Stimulated activated CD8-positive, alpha-beta memory T cell treated with anti-CD3 and anti-CD28 coated beads, Interleukin-15, amount 100 ng/mL, for 4 hours (primary cell): Measurements from ENCODE around the gene TRAIP.
"Not testable (repeated sequence)": the region's sequence is repeated elsewhere in the genome, so short reads cannot be mapped to it uniquely, and the experiment has no call there.

Experiments
- DNase-seq, 2 donors: peaks; one replicate each; pipeline ENCODE4 v3.0.0-alpha.2; 2020; ENCODE audit warnings: low read depth in 2 of 2

The TRAIP gene

GRCh38 chr3:49826016-49826415 is 30.3 kb downstream of the TRAIP start:
- DNase-seq: no peak

GRCh38 chr3:49823131-49823530 is 33.2 kb downstream of the TRAIP start:
- not testable (repeated sequence) for DNase-seq

- DNase-seq: no peak
Observed at GRCh38 chr3:49813497-49814174, 42.7 kb downstream of the TRAIP start, which contains the start of gene UBA7. Gene UBA7 (minus strand): TSS chr3:49813953. CDS start chr3:49813787, 166 bp downstream.

GRCh38 chr3:49812916-49813496 is 43.4 kb downstream of the TRAIP start:
- DNase-seq: no peak

- no peak for DNase-seq
Observed at GRCh38 chr3:49807431-49808114, 48.8 kb downstream of the TRAIP start.

- DNase-seq: no peak
Observed at GRCh38 chr3:49806850-49807249, 49.5 kb downstream of the TRAIP start.

- DNase-seq: no peak
Observed at GRCh38 chr3:49805897-49806701, 50.3 kb downstream of the TRAIP start.

- DNase-seq: no peak
Observed at GRCh38 chr3:49805367-49805782, 51.0 kb downstream of the TRAIP start.

GRCh38 chr3:49804141-49805041 is 52.0 kb downstream of the TRAIP start:
- no peak for DNase-seq

- DNase-seq: no peak
Observed at GRCh38 chr3:49803465-49804140, 52.8 kb downstream of the TRAIP start.

GRCh38 chr3:49802719-49803464 is 53.5 kb downstream of the TRAIP start, which contains the start of gene INKA1:
Gene INKA1 (plus strand): TSS chr3:49803261. CDS start chr3:49803393, 132 bp downstream.
- peak; percentile 65 to 76 for DNase-seq

GRCh38 chr3:49801160-49801559 is 55.2 kb downstream of the TRAIP start:
- DNase-seq: no peak

GRCh38 chr3:49799761-49800160 is 56.6 kb downstream of the TRAIP start, which contains the start of gene CDHR4:
Gene CDHR4 (minus strand): TSS chr3:49799873. CDS start chr3:49799812, 61 bp downstream.
- no peak for DNase-seq

- DNase-seq: no peak
Observed at GRCh38 chr3:49799105-49799504, 57.3 kb downstream of the TRAIP start.

- no peak for DNase-seq
Observed at GRCh38 chr3:49794926-49795905, 61.1 kb downstream of the TRAIP start.

- no peak for DNase-seq
Observed at GRCh38 chr3:49794431-49794830, 61.9 kb downstream of the TRAIP start.

- DNase-seq: no peak
Observed at GRCh38 chr3:49793486-49794085, 62.8 kb downstream of the TRAIP start.
